Omental fat pad (tissue), 4 donors: ENCODE data around the gene KCNB1. TPM values are rescaled to one million over a fixed set of nuclear protein-coding genes. Genes with fewer than 3 reads are reported as not detected.

Source experiments
- ATAC-seq: fragments of 150-250 bp; one replicate; pipeline ENCODE4 v1.9.1; 2016; ENCODE audit warnings: mild to moderate bottlenecking, moderate library complexity; ENCODE audit not compliant: low FRiP score
- DNase-seq: peaks from one replicate; pipeline ENCODE4 v3.0.0-alpha.2; 2019; ENCODE audit warnings: low spot score
- CTCF ChIP-seq, 3 donors: fragments of 450-650 bp; IDR thresholded peaks; one replicate each; pipeline ENCODE4 v1.5.1; 2016 to 2017; ENCODE audit warnings: antibody characterized with exemption in 3 of 3, mild to moderate bottlenecking in 3 of 3, moderate library complexity in 2 of 3
- total RNA-seq, 4 donors: library from RNA; depleted of rRNA; stranded (reverse); fragments of >200 nt; gene quantifications; one replicate each; pipeline ENCODE4 v1.1.0, GENCODE V29; 2016

The KCNB1 gene
- total RNA-seq, 4 donors from 2014 or later = 15.0 to 34.4 (median 22.9) TPM

- ATAC-seq (no peak), DNase-seq (no peak)
- TF ChIP-seq CTCF (IDR thresholded peaks at IDR 0.05) = no peak
Observed at GRCh38 chr20:49511788-49512525, 29.5 kb upstream of the KCNB1 start.

- ATAC-seq (peak; percentile 45), DNase-seq (peak; percentile 36)
- TF ChIP-seq CTCF (IDR thresholded peaks at IDR 0.05) = no peak
Observed at GRCh38 chr20:49510562-49511122, 28.2 kb upstream of the KCNB1 start.

- no peak for DNase-seq
- no peak for ATAC-seq
Observed at GRCh38 chr20:49508435-49509199, 26.1 kb upstream of the KCNB1 start.

GRCh38 chr20:49507741-49508434 lies 25.4 kb upstream of the KCNB1 start:
- no peak for ATAC-seq
- TF ChIP-seq CTCF (IDR thresholded peaks at IDR 0.05) = no peak
- no peak for DNase-seq

More at GRCh38 chr20:49508435-49509199, 26.1 kb upstream of the KCNB1 start:
- no peak for TF ChIP-seq CTCF (IDR thresholded peaks at IDR 0.05)

DNA sequence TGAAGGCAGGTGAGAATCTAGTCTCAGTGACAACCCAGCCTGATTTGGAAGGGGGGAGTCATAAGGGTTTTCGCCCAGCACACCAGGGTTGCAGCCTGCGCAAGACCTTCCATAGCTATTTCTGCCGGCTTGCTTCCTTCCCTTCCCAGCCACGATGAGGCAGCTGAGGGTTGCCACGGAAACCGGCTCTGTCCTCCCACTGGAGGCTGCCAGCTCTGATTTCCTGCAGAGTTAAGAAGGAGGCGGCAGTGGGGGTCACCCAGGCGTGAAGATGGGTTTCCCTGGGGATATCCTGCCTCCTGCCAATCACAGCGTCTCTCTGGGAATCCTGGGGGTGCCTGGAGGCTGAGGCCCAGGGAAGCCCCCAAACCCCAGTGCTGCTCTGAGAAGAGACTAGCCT lies 23.1 kb upstream of the KCNB1 start:
- no peak for TF ChIP-seq CTCF (IDR thresholded peaks at IDR 0.05)
- ATAC-seq (no peak), DNase-seq (no peak)

GRCh38 chr20:49503176-49503575 lies 20.7 kb upstream of the KCNB1 start:
- DNase-seq = no peak
- ATAC-seq = no peak
- TF ChIP-seq CTCF (IDR thresholded peaks at IDR 0.05) = no peak
